Cardiac muscle cell (in vitro differentiated cells and primary cell): ENCODE data around the gene EXPH5. TPM values are rescaled to one million over a fixed set of nuclear protein-coding genes. Genes with fewer than 3 reads are reported as not detected.
"Not testable (repeated sequence)": the region's sequence is repeated elsewhere in the genome, so short reads cannot be mapped to it uniquely, and the experiment has no call there.

ENCODE experiments used
- DNase-seq, 2 donors: peaks; one replicate each; pipeline versions ENCODE4 v3.0.0 to v3.0.0-alpha.2; 2010 to 2017; ENCODE audit warnings: low read depth in 1 of 2, low spot score in 1 of 2
- H3K27ac ChIP-seq: fragments of 200-600 bp; sonication (generic); 2 replicates; pipeline ENCODE4 v1.5.1; 2016
- H3K27me3 ChIP-seq: fragments of 200-600 bp; sonication (generic); 2 replicates; pipeline ENCODE4 v1.6.0; 2016; ENCODE audit warnings: control low read depth
- H3K36me3 ChIP-seq: fragments of 200-600 bp; sonication (generic); 2 replicates; pipeline ENCODE4 v1.5.1; 2016; ENCODE audit warnings: control low read depth
- H3K4me1 ChIP-seq: fragments of 200-600 bp; sonication (generic); 2 replicates; pipeline ENCODE4 v1.8.1; 2017; ENCODE audit warnings: low read depth, mild to moderate bottlenecking, mixed run types
- H3K4me3 ChIP-seq: fragments of 200-600 bp; sonication (generic); 2 replicates; pipeline ENCODE4 v1.5.1; 2016; ENCODE audit warnings: mild to moderate bottlenecking
- H3K9me3 ChIP-seq: fragments of 200-600 bp; sonication (generic); 2 replicates; pipeline ENCODE4 v1.5.1; 2017; ENCODE audit warnings: low read depth, mild to moderate bottlenecking, control low read depth
- CTCF ChIP-seq: IDR thresholded peaks from 2 replicates; pipeline ENCODE4 v1.5.1; 2012; ENCODE audit warnings: low read depth, mild to moderate bottlenecking, low read length
- polyA plus RNA-seq: library from polyadenylated mRNA; unstranded; fragments of >200 nt; fragmentation: Nextera tagmentation; extraction: Ambion mirVana; gene quantifications from 2 replicates; pipeline ENCODE4 v1.2.1, GENCODE V29; 2016
- total RNA-seq: library from RNA; depleted of rRNA; stranded (reverse); fragments of >200 nt; gene quantifications from 2 replicates; pipeline ENCODE4 v1.2.3, GENCODE V29; 2016

Gene EXPH5
- 5.6 and 7.7 TPM in 2 replicates for total RNA-seq
- polyA plus RNA-seq: 2.6 and 4.6 TPM in 2 replicates

GRCh38 chr11:108593214-108593922 is at the start of gene EXPH5:
EXPH5 (minus strand) TSS chr11:108593768; CDS start chr11:108593536, 232 bp downstream.
- peaks cover 15% of the 10 kb centered on the region for H3K27me3 ChIP-seq

GRCh38 chr11:108641752-108642151 is 48.2 kb upstream of the EXPH5 start:
- H3K9me3 ChIP-seq, H3K27me3 ChIP-seq, H3K36me3 ChIP-seq, H3K4me3 ChIP-seq, H3K4me1 ChIP-seq, H3K27ac ChIP-seq, DNase-seq: not testable (repeated sequence)

More at GRCh38 chr11:108593214-108593922, at the start of gene EXPH5:
- H3K36me3 ChIP-seq: no peaks in the 10 kb centered on the region
- H3K27ac ChIP-seq: no peak within 1 kb of the TSS
- DNase-seq: peak; percentile 52 to 96
- TF ChIP-seq CTCF: no peak
- H3K4me1 ChIP-seq: peaks cover 17% of the 10 kb centered on the region
- peak within 1 kb of the TSS; percentile 70 for H3K4me3 ChIP-seq
- H3K9me3 ChIP-seq: no peaks in the 10 kb centered on the region

- no peak for DNase-seq
- H3K9me3 ChIP-seq: no peaks in the 10 kb centered on the region
- peaks cover under 1% of the 10 kb centered on the region for H3K4me1 ChIP-seq
- TF ChIP-seq CTCF: no peak
- no peaks in the 10 kb centered on the region for H3K27me3 ChIP-seq
- no peak overlapping the region for H3K4me3 ChIP-seq
- no peak overlapping the region for H3K27ac ChIP-seq
- H3K36me3 ChIP-seq: no peaks in the 10 kb centered on the region
These were observed 45.6 kb upstream of the EXPH5 start for GRCh38 chr11:108639146-108639545.

- Histone ChIP-seq H3K36me3 (no peaks in the 10 kb centered on the region), H3K27ac (no peak overlapping the region), H3K4me3 (no peak overlapping the region), H3K4me1 (no peaks in the 10 kb centered on the region), H3K9me3 (no peaks in the 10 kb centered on the region), H3K27me3 (no peaks in the 10 kb centered on the region)
- no peak for TF ChIP-seq CTCF
- DNase-seq: no peak
These were observed 42.7 kb upstream of the EXPH5 start for GRCh38 chr11:108636222-108636621.

- H3K36me3 ChIP-seq: no peaks in the 10 kb centered on the region
- no peak for TF ChIP-seq CTCF
- no peaks in the 10 kb centered on the region for H3K27me3 ChIP-seq
- no peaks in the 10 kb centered on the region for H3K4me1 ChIP-seq
- no peaks in the 10 kb centered on the region for H3K9me3 ChIP-seq
- no peak for DNase-seq
- H3K4me3 ChIP-seq: no peak overlapping the region
- no peak overlapping the region for H3K27ac ChIP-seq
These were observed 41.5 kb upstream of the EXPH5 start for GRCh38 chr11:108635106-108635505.

- no peak overlapping the region for H3K4me3 ChIP-seq
- H3K9me3 ChIP-seq: no peaks in the 10 kb centered on the region
- no peak overlapping the region for H3K27ac ChIP-seq
- no peaks in the 10 kb centered on the region for H3K27me3 ChIP-seq
- no peak for DNase-seq
- H3K36me3 ChIP-seq: no peaks in the 10 kb centered on the region
- H3K4me1 ChIP-seq: no peaks in the 10 kb centered on the region
- TF ChIP-seq CTCF: no peak
These were observed 38.6 kb upstream of the EXPH5 start for GRCh38 chr11:108632041-108632704.
